Peyer's patch (tissue), 4 donors: ENCODE measurements around the gene KRT78. TPM values are rescaled to one million over a fixed set of nuclear protein-coding genes. Genes with fewer than 3 reads are reported as not detected.

Experiments
- DNase-seq, 3 donors: peaks; one replicate each; pipeline ENCODE4 v3.0.0-alpha.2; 2017 to 2019
- H3K27ac ChIP-seq, 4 donors: fragments of 200-600 bp; sonication (generic); one replicate each; pipeline ENCODE4 v1.5.1; 2016 to 2019
- H3K27me3 ChIP-seq, 2 donors: fragments of 200-600 bp; sonication (generic); one replicate each; pipeline ENCODE4 v1.5.1; 2019
- H3K36me3 ChIP-seq, 3 donors: fragments of 200-600 bp; sonication (generic); one replicate each; pipeline ENCODE4 v1.5.1; 2016 to 2019
- H3K4me1 ChIP-seq, 4 donors: fragments of 200-600 bp; sonication (generic); one replicate each; pipeline ENCODE4 v1.5.1; 2016 to 2019
- H3K4me3 ChIP-seq, 4 donors: fragments of 200-600 bp; sonication (generic); 1 replicate in 3 of 4; 2 replicates in 1 of 4; pipeline ENCODE4 v1.5.1; 2016 to 2019; ENCODE audit warnings: mild to moderate bottlenecking in 1 of 4
- H3K9me3 ChIP-seq, 4 donors: fragments of 200-600 bp; sonication (generic); one replicate each; pipeline ENCODE4 v1.5.1; 2016 to 2019; ENCODE audit warnings: mild to moderate bottlenecking in 1 of 4
- CTCF ChIP-seq, 6 experiments: fragments of 450-650 bp in 4 of 6; fragments of 200-600 bp in 2 of 6; sonication (generic) in 1 of 6; IDR thresholded peaks; one replicate each; pipeline ENCODE4 v1.5.1; 2017 to 2019; ENCODE audit warnings: antibody characterized with exemption in 6 of 6, mild to moderate bottlenecking in 3 of 6, moderate library complexity in 1 of 6
- POLR2A ChIP-seq, 2 donors: fragments of 450-650 bp; IDR thresholded peaks; one replicate each; pipeline ENCODE4 v1.5.1; 2017; ENCODE audit warnings: antibody characterized with exemption in 2 of 2, mild to moderate bottlenecking in 2 of 2, moderate library complexity in 2 of 2
- total RNA-seq, 4 donors: library from RNA; depleted of rRNA; stranded (reverse); fragments of >200 nt; gene quantifications; one replicate each; pipeline ENCODE4 v1.1.0, GENCODE V29; 2016

KRT78 gene
- total RNA-seq, 4 donors from 2014 or later = not detected

DNA sequence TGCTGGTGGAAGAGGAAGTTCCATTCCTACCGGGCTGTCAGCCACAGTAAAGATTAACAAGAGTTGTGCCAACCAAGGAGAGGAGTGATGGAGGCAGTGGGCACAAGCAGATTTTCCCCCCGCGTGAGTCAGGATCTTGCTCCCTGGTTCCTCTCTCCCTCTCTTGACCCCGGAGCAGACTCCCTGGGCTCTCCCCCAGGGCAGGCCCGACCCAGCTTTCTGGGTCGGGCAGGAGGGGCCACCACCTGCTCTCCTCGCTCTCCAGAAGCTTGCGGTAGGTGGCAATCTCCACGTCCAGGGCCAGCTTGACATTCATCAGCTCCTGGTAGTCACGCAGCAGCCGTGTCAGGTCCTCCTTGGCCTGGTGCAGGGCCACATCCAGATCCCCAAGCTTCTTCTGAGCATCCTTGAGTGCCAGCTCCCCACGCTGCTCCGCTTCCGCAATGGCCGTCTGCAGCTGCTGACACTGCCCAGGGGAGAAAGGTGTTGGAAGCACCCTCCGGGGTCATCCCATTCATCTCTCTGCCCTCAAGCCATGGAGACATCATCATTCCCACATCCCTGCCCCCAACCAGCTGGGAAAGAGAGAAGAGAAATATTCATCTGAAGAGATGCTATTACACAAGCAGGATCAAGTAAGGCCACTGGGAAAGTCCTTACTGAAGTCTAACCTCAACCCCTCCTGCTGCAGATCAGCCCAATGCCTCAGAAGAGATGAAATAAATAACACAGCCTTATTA, 25.9 kb downstream of the KRT78 start:
- no peak for TF ChIP-seq CTCF (IDR thresholded peaks at IDR 0.05)
- no peak for TF ChIP-seq POLR2A (IDR thresholded peaks at IDR 0.05)
- no peak for DNase-seq

DNA sequence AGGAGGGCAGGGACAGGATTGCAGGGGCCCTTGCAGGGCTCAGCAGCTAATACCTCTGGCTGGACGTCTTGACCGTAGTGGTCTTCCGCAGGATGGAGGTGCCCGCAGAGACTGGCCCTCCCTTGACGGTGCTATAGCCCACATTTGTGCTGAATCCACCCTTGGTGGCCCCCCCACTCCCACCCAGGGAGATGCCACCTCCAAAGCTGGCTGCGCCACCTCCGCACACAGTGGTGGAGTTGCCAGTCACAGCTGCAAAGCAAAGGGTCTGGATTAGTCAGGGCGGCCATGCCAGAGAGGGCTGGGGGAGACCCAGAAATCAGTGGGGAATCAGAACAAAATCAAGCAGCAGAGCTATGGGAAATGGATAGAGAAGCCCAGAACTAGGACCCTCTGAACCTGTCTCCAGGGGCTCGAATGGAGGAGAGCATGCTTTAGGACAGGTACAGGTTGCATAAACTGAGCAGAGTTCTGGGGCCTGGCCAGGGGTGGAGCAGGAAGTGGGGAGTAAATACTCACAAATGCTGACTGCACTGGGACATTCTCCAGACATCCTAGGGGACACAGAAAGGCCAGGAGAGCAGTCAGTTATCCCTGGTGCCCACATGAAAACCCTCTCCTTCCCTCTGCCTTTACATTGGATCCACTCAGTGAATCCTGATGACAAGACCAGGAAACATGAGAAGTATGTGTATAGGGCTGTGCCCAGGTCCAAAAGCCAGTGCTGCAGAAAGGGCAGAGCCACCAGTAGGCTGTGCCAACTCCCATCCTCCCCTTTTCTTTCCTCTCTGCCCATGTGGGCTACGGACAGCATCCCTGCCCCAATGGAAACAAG, 26.8 kb downstream of the KRT78 start:
- no peaks in the 10 kb centered on the region for H3K27me3 ChIP-seq
- no peak overlapping the region for H3K4me3 ChIP-seq
- peaks cover 0 to 10% (median 0%) of the 10 kb centered on the region in 4 donors for H3K4me1 ChIP-seq
- no peaks in the 10 kb centered on the region for H3K9me3 ChIP-seq
- H3K27ac ChIP-seq = no peak overlapping the region
- H3K36me3 ChIP-seq = no peaks in the 10 kb centered on the region
- TF ChIP-seq CTCF (IDR thresholded peaks at IDR 0.05) (no peak), POLR2A (IDR thresholded peaks at IDR 0.05) (no peak)
- no peak for DNase-seq

More for the DNA sequence above, 25.9 kb downstream of the KRT78 start:
- Histone ChIP-seq H3K36me3 (no peaks in the 10 kb centered on the region), H3K4me3 (no peak overlapping the region), H3K9me3 (no peaks in the 10 kb centered on the region), H3K27me3 (no peaks in the 10 kb centered on the region), H3K27ac (no peak overlapping the region), H3K4me1 (peaks cover 0 to 10% (median 0%) of the 10 kb centered on the region in 4 donors)

- Histone ChIP-seq H3K9me3 (no peaks in the 10 kb centered on the region), H3K4me1 (peaks cover 0 to 10% (median 0%) of the 10 kb centered on the region in 4 donors), H3K27ac (no peak overlapping the region), H3K36me3 (no peaks in the 10 kb centered on the region), H3K4me3 (no peak overlapping the region), H3K27me3 (no peaks in the 10 kb centered on the region)
- no peak for DNase-seq
- TF ChIP-seq CTCF (IDR thresholded peaks at IDR 0.05) (no peak), POLR2A (IDR thresholded peaks at IDR 0.05) (no peak)
Observed at GRCh38 chr12:52821071-52821730, 27.6 kb downstream of the KRT78 start.

GRCh38 chr12:52820521-52820920, 28.3 kb downstream of the KRT78 start:
- DNase-seq = no peak
- Histone ChIP-seq H3K4me3 (no peak overlapping the region), H3K9me3 (no peaks in the 10 kb centered on the region), H3K4me1 (peaks cover 0 to 10% (median 0%) of the 10 kb centered on the region in 4 donors), H3K27me3 (no peaks in the 10 kb centered on the region), H3K36me3 (no peaks in the 10 kb centered on the region), H3K27ac (no peak overlapping the region)
- TF ChIP-seq POLR2A (IDR thresholded peaks at IDR 0.05) (no peak), CTCF (IDR thresholded peaks at IDR 0.05) (no peak)

- no peak for DNase-seq
- Histone ChIP-seq H3K4me1 (peaks cover 0 to 10% (median 0%) of the 10 kb centered on the region in 4 donors), H3K9me3 (no peaks in the 10 kb centered on the region), H3K4me3 (no peak overlapping the region), H3K27me3 (no peaks in the 10 kb centered on the region), H3K36me3 (no peaks in the 10 kb centered on the region), H3K27ac (no peak overlapping the region)
- TF ChIP-seq CTCF (IDR thresholded peaks at IDR 0.05) (no peak), POLR2A (IDR thresholded peaks at IDR 0.05) (no peak)
Observed at GRCh38 chr12:52819731-52820510, 28.9 kb downstream of the KRT78 start.
